HG03064 (cell line): ENCODE data around the gene RFTN1.

Experiments used
- ATAC-seq: cut with Tn5 transposase; IDR thresholded peaks from one replicate; pipeline ENCODE4 v1.9.1; 2021; ENCODE audit warnings: low read depth; ENCODE audit not compliant: unreplicated experiment

The RFTN1 gene

GRCh38 chr3:16369885-16370284 lies 143.6 kb downstream of the RFTN1 start:
- ATAC-seq, result no peak

- no peak for ATAC-seq
Measured at GRCh38 chr3:16369276-16369675, 144.2 kb downstream of the RFTN1 start.

GRCh38 chr3:16366581-16366980 lies 146.9 kb downstream of the RFTN1 start:
- no peak for ATAC-seq

DNA sequence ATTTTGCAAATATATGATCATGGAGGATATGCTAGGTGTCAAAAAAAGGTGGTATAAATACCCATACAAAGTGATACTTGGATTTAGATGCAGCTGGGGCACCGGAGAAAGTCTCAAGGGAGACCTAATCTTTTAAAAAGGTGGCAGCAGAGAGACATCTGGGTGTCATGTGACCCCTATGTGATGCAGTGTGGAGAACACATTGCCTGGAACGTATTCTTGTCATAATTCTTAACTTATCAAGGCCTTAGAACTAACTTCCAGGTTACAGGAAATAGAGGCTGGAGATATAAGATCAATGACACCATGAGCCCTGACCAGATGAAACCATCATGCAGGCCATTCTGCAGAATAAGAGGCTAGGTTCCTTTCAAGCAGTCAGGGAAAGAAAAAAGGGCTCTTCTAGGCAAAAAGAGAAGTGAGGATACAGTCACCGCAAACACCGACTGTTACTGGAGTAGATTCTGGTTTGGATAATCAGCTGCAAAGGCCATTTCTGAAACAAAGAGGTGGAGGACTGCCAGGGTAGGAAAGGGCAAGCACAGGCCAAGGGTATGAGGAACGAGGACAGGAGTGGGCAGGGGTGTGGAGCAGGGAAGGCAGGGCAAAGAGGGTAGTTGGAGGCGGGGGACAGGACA lies 147.9 kb downstream of the RFTN1 start:
- ATAC-seq, result no peak

- ATAC-seq, result no peak
Measured at GRCh38 chr3:16364963-16365362, 148.5 kb downstream of the RFTN1 start.

GRCh38 chr3:16364323-16364722 lies 149.2 kb downstream of the RFTN1 start:
- no peak for ATAC-seq

GRCh38 chr3:16363636-16364035 lies 149.9 kb downstream of the RFTN1 start:
- ATAC-seq, result no peak

GRCh38 chr3:16362770-16363169 lies 150.7 kb downstream of the RFTN1 start:
- no peak for ATAC-seq

DNA sequence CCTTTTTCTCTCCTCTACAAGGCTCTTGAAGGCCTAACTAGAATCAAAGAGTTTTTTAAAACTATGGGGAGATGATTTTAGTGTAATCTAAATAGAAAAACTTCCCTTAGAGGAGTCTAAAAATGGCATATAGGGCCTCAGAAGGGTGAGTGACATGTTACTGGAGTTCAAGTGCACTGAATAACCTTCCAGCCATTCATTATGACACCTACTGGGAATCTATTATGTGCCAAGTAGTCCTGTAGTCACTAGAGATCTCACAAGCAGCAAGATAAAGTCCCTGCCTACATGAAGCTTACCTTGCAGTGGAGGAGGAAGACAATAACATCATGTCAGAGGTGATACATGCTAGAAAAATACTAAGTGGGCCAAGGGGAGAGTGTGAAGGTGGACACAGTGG lies 152.4 kb downstream of the RFTN1 start:
- ATAC-seq, result no peak

GRCh38 chr3:16359331-16359730 lies 154.2 kb downstream of the RFTN1 start:
- no peak for ATAC-seq

- ATAC-seq, result no peak
Measured at GRCh38 chr3:16358336-16358735, 155.2 kb downstream of the RFTN1 start.

- no peak for ATAC-seq
Measured at GRCh38 chr3:16357186-16358121, 156.0 kb downstream of the RFTN1 start.

- ATAC-seq, result no peak
Measured at GRCh38 chr3:16355828-16356227, 157.7 kb downstream of the RFTN1 start.

DNA sequence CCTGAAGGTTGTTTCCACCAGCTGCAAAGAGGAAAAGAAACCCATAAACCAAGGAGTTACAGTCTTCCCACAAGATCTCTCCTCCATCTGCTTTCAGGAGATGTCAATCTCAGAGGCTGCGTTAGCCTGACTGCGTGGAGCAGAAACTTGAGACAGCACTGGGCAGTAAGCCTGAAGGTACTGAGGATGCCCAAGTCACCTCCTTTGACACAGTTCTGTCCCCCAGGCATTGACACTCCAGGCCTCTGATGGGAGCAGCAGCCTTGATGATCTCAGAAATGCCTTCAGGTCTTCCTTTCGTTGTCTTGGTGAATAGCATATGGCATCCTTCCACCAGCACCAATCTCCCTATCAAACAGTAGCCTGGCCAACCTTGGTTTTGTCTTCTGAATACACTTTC lies 159.2 kb downstream of the RFTN1 start:
- no peak for ATAC-seq

GRCh38 chr3:16352428-16352827 lies 161.1 kb downstream of the RFTN1 start:
- ATAC-seq, result no peak

- ATAC-seq, result no peak
Measured at GRCh38 chr3:16350597-16351318, 162.7 kb downstream of the RFTN1 start.

DNA sequence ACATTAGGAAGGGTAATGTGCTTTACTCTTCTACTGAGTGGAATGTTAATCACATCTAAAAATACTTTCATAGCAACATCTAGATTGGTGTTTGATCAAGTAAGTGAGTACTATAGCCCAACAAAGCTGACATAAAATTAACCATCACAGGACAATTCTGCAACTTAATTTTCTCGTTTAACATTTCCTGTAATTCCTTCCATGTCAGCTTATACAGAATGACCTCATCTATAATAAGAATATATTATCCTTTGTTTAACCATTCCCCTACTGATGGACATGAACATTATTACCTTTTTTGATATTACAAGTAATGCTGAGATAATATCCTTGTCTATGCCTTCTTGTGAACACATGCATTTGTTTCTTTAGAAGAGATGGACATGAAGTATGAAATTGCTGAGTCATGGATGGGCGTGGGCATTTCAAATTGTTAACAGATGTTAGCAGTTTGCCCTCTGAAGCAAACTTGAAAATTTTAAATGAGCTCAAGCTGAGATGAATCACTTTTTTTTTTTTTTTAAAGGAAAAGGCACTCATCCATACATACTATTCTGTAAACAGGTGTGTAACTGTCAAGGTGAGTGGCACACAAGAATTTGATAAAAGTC lies 163.4 kb downstream of the RFTN1 start:
- ATAC-seq, result no peak

DNA sequence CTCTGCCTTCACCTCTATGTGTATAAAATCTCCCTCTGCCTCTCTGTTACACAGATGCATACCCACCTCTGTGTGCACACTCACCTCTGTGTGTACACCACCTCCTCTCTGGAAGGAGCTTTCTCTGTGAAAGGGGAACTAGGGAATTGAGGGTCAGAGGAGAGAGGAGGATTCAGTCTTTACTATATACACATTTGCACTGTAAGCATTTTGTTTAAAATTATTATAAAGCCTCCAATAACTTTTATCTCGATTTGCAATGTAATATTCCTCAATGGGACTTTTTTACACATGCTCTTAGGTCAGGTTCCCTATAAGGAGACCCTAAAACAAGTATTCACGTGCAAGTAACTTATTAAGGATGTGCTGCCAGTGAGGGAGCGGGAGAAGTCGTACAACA lies 166.0 kb downstream of the RFTN1 start:
- no peak for ATAC-seq

DNA sequence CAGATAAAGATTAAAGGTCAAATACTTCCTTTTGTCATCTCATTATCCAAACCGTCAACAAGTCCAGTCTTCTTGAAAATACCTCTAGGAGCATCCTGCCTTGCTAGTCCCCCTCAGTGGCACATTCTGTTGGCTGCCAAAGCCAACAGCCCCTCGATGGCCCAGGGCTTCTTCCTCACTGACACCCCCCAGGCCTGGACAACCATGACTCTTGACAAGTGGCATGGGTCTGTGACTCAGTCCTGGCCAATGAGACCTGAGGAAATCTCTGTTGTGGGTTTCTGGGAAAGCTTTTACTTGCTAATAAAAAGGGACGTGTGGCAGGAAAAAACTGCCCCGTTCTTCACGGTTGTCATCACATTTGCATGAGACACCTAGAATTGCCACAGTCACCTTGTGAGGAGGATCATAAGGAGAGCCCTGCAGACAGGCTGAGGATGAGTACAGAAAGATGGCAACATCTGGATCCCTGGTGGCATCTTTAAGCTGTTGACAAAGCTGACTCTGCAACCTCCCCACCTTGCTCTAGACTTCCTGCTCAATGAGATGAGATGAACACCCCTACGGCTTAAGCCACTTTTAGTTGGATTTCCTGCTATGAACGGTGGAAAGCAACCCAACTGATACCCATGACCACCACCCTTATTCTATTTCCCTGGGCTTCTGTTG lies 167.0 kb downstream of the RFTN1 start:
- no peak for ATAC-seq

- no peak for ATAC-seq
Measured at GRCh38 chr3:16343101-16343500, 170.4 kb downstream of the RFTN1 start.
